ENCODE data around the gene RNF7. TPM values are rescaled to one million over a fixed set of nuclear protein-coding genes. Genes with fewer than 3 reads are reported as not detected.

Gene RNF7
- total and polyA plus RNA-seq, 2 of the 8 experiments (the other 6 are each of a cell fraction or from before 2014, with no cell fraction given): 78.4 to 113 TPM

DNA sequence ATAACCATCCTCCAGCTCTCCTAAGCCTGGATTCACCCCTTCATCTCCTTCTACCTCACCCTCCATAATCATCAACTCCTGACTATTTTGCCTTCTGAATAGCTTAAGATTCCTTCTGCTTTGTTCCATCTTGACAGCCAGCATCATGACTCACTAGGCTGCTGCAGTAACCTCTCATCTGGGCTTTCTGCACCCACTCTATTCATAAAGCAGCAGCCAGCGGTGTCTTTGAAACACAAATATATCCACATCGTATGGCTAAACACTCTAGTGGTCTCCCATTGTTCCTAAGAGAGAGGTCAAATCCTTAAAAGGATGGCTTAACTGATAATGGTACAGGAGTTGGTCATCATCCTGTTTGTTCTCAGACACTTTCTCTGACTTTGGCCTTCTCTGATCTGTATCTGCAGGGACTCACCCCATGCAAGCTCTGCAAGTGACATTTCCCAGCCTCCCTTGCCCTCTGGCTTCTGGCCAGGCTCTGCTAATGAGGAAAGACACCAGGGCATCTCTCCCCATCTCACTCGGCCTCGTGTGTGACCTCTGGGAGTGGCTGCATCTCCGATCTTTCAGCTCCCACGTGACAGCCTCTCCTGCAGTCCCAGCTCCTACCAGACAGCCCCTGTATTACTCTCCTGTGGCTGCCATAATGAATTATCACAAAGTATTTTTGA, 31.3 kb downstream of the RNF7 start:
- H4K91ac ChIP-seq (replicated peaks; ENCODE audit: insufficient read length, low read length): no peak overlapping the region
- no peak overlapping the region for H2AK5ac ChIP-seq (ENCODE audit: low read depth, low read length)
- no peak overlapping the region for H3K56ac ChIP-seq (replicated peaks; ENCODE audit: insufficient read length, low read depth, low read length)
- no peak overlapping the region for H3K14ac ChIP-seq (ENCODE audit: insufficient read length)
- no peak overlapping the region for H3K4me2 ChIP-seq (ENCODE audit: insufficient read depth in 1 of 2, low read depth in 2 of 2, low read length in 2 of 2)
- H2BK120ac ChIP-seq (replicated peaks; ENCODE audit: low read depth, low read length): no peak overlapping the region
- TF ChIP-seq CHD1 (IDR thresholded peaks at IDR 0.05; ENCODE audit: low read depth, low read length) (no peak), EP300 (IDR thresholded peaks at IDR 0.05; ENCODE audit: borderline replicate concordance in 1 of 2, low read depth in 2 of 2, low read length in 2 of 2) (no peak), RAD21 (IDR thresholded peaks at IDR 0.05 in 1 of 2, conservative IDR thresholded peaks at IDR 0.05 in 1 of 2; ENCODE audit: low read depth in 2 of 2, low read length in 2 of 2) (no peak), GTF2F1 (IDR thresholded peaks at IDR 0.05; ENCODE audit: borderline replicate concordance, low read depth, low read length) (no peak), BRCA1 (IDR thresholded peaks at IDR 0.05; ENCODE audit: low read depth, low read length) (no peak), BCL11A (IDR thresholded peaks at IDR 0.05; ENCODE audit: low read depth in 2 of 2, low read length in 2 of 2) (no peak), TAF7 (optimal IDR thresholded peaks at IDR 0.05; ENCODE audit: borderline replicate concordance, low read depth, low read length) (no peak), CHD2 (IDR thresholded peaks at IDR 0.05; ENCODE audit: low read length) (no peak), NRF1 (IDR thresholded peaks at IDR 0.05; ENCODE audit: low read depth, low read length) (no peak), ASH2L (IDR thresholded peaks at IDR 0.05; ENCODE audit: low read length) (no peak), CBX8 (IDR thresholded peaks at IDR 0.05; ENCODE audit: borderline replicate concordance, low read depth, low read length) (no peak), POLR2AphosphoS5 (IDR thresholded peaks at IDR 0.05; ENCODE audit: low read depth, low read length) (no peak), SAP30 (IDR thresholded peaks at IDR 0.05; ENCODE audit: insufficient read depth, insufficient replicate concordance, low read length) (no peak)
- no peak overlapping the region for H2BK12ac ChIP-seq (ENCODE audit: low read depth, low read length)
- no peak overlapping the region for H2BK15ac ChIP-seq (ENCODE audit: low read length)
- no peaks in the 10 kb centered on the region for H3K79me1 ChIP-seq (ENCODE audit: low read depth, low read length)
- H3K27ac ChIP-seq (ENCODE audit: low read depth, low read length): no peak overlapping the region
- H2AFZ ChIP-seq (ENCODE audit: low read length): no peak overlapping the region
- H3K23ac ChIP-seq (ENCODE audit: insufficient read length): no peak overlapping the region
- 0 out of 2 replicates have a peak, but pooled peaks cover 2% of the 10 kb centered on the region for H3K23me2 ChIP-seq (ENCODE audit: low read depth, low read length)
- H4K5ac ChIP-seq (ENCODE audit: insufficient read length, low read depth, low read length): no peak overlapping the region
- H3K27me3 ChIP-seq (replicated peaks in 1 of 4; ENCODE audit: control insufficient read depth in 3 of 4, extremely low read depth in 1 of 4, insufficient read depth in 3 of 4, low read length in 3 of 4): no peaks in the 10 kb centered on the region
- POLR2A ChIA-PET (ENCODE audit: partially characterized antibody): interaction anchor here (1.3 to 1.6 kb wide), 2 partner anchors 16 to 27 kb away, joined by 3 to 4 read pairs; no protein-coding TSS in a partner anchor
- no peaks in the 10 kb centered on the region for H3K79me2 ChIP-seq (ENCODE audit: control insufficient read depth in 1 of 2, insufficient read depth in 2 of 2, low read length in 2 of 2)
- 87% methylated on average over 6 of the region's 6 CpGs; no CpG with 5 or more reads in 1 of the 2 experiments for WGBS, 2 experiments (ENCODE audit: extremely low coverage in 1 of 2, insufficient coverage in 1 of 2, insufficient read length in 1 of 2, insufficient replicate concordance in 2 of 2, low coverage in 1 of 2, low lambda C conversion rate in 2 of 2, missing lambda C conversion rate in 1 of 2)
- H4K20me1 ChIP-seq (replicated peaks in 1 of 2; ENCODE audit: control insufficient read depth in 1 of 2, insufficient read depth in 2 of 2, low read length in 2 of 2): peaks cover 0 to 2% of the 10 kb centered on the region in 2 experiments
- no peaks in the 10 kb centered on the region for H3K4me1 ChIP-seq (replicated peaks in 1 of 4; ENCODE audit: control insufficient read depth in 3 of 4, insufficient read depth in 4 of 4, low read length in 3 of 4)
- H3K9ac ChIP-seq (replicated peaks in 1 of 4; ENCODE audit: extremely low read depth in 1 of 4, low read depth in 3 of 4, low read length in 3 of 4): no peak overlapping the region
- H2BK5ac ChIP-seq (ENCODE audit: low read depth, low read length): no peak overlapping the region
- H4K8ac ChIP-seq (ENCODE audit: extremely low read depth, insufficient read depth, low read length): no peak overlapping the region
- no peak overlapping the region for H3K4me3 ChIP-seq (ENCODE audit: extremely low read depth in 1 of 4, insufficient read depth in 2 of 4, low read depth in 3 of 4, low read length in 4 of 4)
- no peaks in the 10 kb centered on the region for H3K36me3 ChIP-seq (ENCODE audit: control insufficient read depth in 2 of 4, insufficient read depth in 4 of 4, low read length in 3 of 4)
- DNase-seq (ENCODE audit: low read depth in 1 of 2, low spot score in 2 of 2) (no peak), FAIRE-seq (no peak)
- H3K4ac ChIP-seq (replicated peaks; ENCODE audit: insufficient read length, low read depth, low read length): no peak overlapping the region
- H2BK20ac ChIP-seq (ENCODE audit: low read length): no peak overlapping the region
- no peaks in the 10 kb centered on the region for H3K9me3 ChIP-seq (ENCODE audit: insufficient read depth in 2 of 2, low read depth in 1 of 2, low read length in 1 of 2)
- CTCF ChIA-PET (ENCODE audit: partially characterized antibody): interaction anchor here (0.9 to 1.7 kb wide), 6 partner anchors 9 to 48 kb away, joined by 3 to 5 read pairs (median 3); partner anchors contain the start of gene RNF7
- H3K18ac ChIP-seq (ENCODE audit: extremely low read depth, low read length): no peak overlapping the region
